ENCODE results near the gene FAM217B. TPM values are rescaled to one million over a fixed set of nuclear protein-coding genes. Genes with fewer than 3 reads are reported as not detected.

Gene FAM217B
- total RNA-seq, 1 donor: 5.8 TPM

GRCh38 chr20:59958123-59958522, 17.9 kb downstream of the FAM217B start, which contains the start of gene CDH26:
Gene CDH26 (plus strand): TSS chr20:59958423. CDS start chr20:59958727, 304 bp downstream.
- no peak within 1 kb of the TSS for H2AFZ ChIP-seq (ENCODE audit: low read length)
- H3K4me1 ChIP-seq (ENCODE audit: insufficient read depth, low read length): no peaks in the 10 kb centered on the region
- H3K36me3 ChIP-seq (ENCODE audit: insufficient read depth, low read length): no peaks in the 10 kb centered on the region
- no peak within 1 kb of the TSS for H3K4me3 ChIP-seq (ENCODE audit: insufficient read depth, low read length)
- no peak within 1 kb of the TSS for H3K4me2 ChIP-seq (ENCODE audit: insufficient read depth, low read length)
- TF ChIP-seq CTCF (IDR thresholded peaks at IDR 0.05; ENCODE audit: extremely low read depth, low read depth, low read length): no peak
- no peak within 1 kb of the TSS for H3K27ac ChIP-seq (ENCODE audit: low read depth, low read length)
- H3K9me3 ChIP-seq (ENCODE audit: low read depth, low read length): no peaks in the 10 kb centered on the region
- no peaks in the 10 kb centered on the region for H3K27me3 ChIP-seq (ENCODE audit: insufficient read depth, low read length)
- no peak for DNase-seq (ENCODE audit: insufficient read length, low spot score, missing footprints)
- no peaks in the 10 kb centered on the region for H4K20me1 ChIP-seq (ENCODE audit: insufficient read depth, low read length)
- H3K79me2 ChIP-seq (ENCODE audit: insufficient read depth, low read length): no peaks in the 10 kb centered on the region

- Histone ChIP-seq H4K20me1 (ENCODE audit: insufficient read depth, low read length) (no peaks in the 10 kb centered on the region), H3K4me2 (ENCODE audit: insufficient read depth, low read length) (no peak overlapping the region), H2AFZ (ENCODE audit: low read length) (no peak overlapping the region), H3K27me3 (ENCODE audit: insufficient read depth, low read length) (no peaks in the 10 kb centered on the region), H3K79me2 (ENCODE audit: insufficient read depth, low read length) (no peaks in the 10 kb centered on the region), H3K27ac (ENCODE audit: low read depth, low read length) (no peak overlapping the region), H3K4me3 (ENCODE audit: insufficient read depth, low read length) (no peak overlapping the region), H3K36me3 (ENCODE audit: insufficient read depth, low read length) (no peaks in the 10 kb centered on the region), H3K4me1 (ENCODE audit: insufficient read depth, low read length) (no peaks in the 10 kb centered on the region), H3K9me3 (ENCODE audit: low read depth, low read length) (no peaks in the 10 kb centered on the region)
- TF ChIP-seq CTCF (IDR thresholded peaks at IDR 0.05; ENCODE audit: extremely low read depth, low read depth, low read length): no peak
- DNase-seq (ENCODE audit: insufficient read length, low spot score, missing footprints): no peak
Measured at GRCh38 chr20:59958626-59959025, 18.4 kb downstream of the FAM217B start.

GRCh38 chr20:59961423-59961822, 21.2 kb downstream of the FAM217B start:
- Histone ChIP-seq H3K4me1 (ENCODE audit: insufficient read depth, low read length) (no peaks in the 10 kb centered on the region), H3K79me2 (ENCODE audit: insufficient read depth, low read length) (no peaks in the 10 kb centered on the region), H3K4me3 (ENCODE audit: insufficient read depth, low read length) (no peak overlapping the region), H4K20me1 (ENCODE audit: insufficient read depth, low read length) (no peaks in the 10 kb centered on the region), H3K4me2 (ENCODE audit: insufficient read depth, low read length) (no peak overlapping the region), H3K27ac (ENCODE audit: low read depth, low read length) (no peak overlapping the region), H2AFZ (ENCODE audit: low read length) (no peak overlapping the region), H3K9me3 (ENCODE audit: low read depth, low read length) (no peaks in the 10 kb centered on the region), H3K27me3 (ENCODE audit: insufficient read depth, low read length) (no peaks in the 10 kb centered on the region), H3K36me3 (ENCODE audit: insufficient read depth, low read length) (no peaks in the 10 kb centered on the region)
- no peak for DNase-seq (ENCODE audit: insufficient read length, low spot score, missing footprints)
- no peak for TF ChIP-seq CTCF (IDR thresholded peaks at IDR 0.05; ENCODE audit: extremely low read depth, low read depth, low read length)

GRCh38 chr20:59962155-59962554, 22.0 kb downstream of the FAM217B start:
- no peak overlapping the region for H3K4me2 ChIP-seq (ENCODE audit: insufficient read depth, low read length)
- no peak for DNase-seq (ENCODE audit: insufficient read length, low spot score, missing footprints)
- no peaks in the 10 kb centered on the region for H3K9me3 ChIP-seq (ENCODE audit: low read depth, low read length)
- H3K27me3 ChIP-seq (ENCODE audit: insufficient read depth, low read length): no peaks in the 10 kb centered on the region
- no peaks in the 10 kb centered on the region for H3K4me1 ChIP-seq (ENCODE audit: insufficient read depth, low read length)
- H4K20me1 ChIP-seq (ENCODE audit: insufficient read depth, low read length): no peaks in the 10 kb centered on the region
- no peak overlapping the region for H2AFZ ChIP-seq (ENCODE audit: low read length)
- no peak for TF ChIP-seq CTCF (IDR thresholded peaks at IDR 0.05; ENCODE audit: extremely low read depth, low read depth, low read length)
- no peak overlapping the region for H3K27ac ChIP-seq (ENCODE audit: low read depth, low read length)
- H3K4me3 ChIP-seq (ENCODE audit: insufficient read depth, low read length): no peak overlapping the region
- no peaks in the 10 kb centered on the region for H3K36me3 ChIP-seq (ENCODE audit: insufficient read depth, low read length)
- no peaks in the 10 kb centered on the region for H3K79me2 ChIP-seq (ENCODE audit: insufficient read depth, low read length)

Measured in osteoblast (primary cell).